ENCODE data around the gene SPACA9.

- TF ChIP-seq ZNF274 (IDR thresholded peaks at IDR 0.05; ENCODE audit: low read depth, low read length) = no peak
- TF ChIP-seq YY1 (IDR thresholded peaks at IDR 0.05; ENCODE audit: insufficient read depth, insufficient read length) = no peak
- TF ChIP-seq SUZ12 (IDR thresholded peaks at IDR 0.05; ENCODE audit: extremely low read depth, insufficient read depth, insufficient read length) = no peak
Observed at GRCh38 chr9:132877458-132877823, 1.3 kb upstream of the SPACA9 start.

All from NT2/D1 (cell line).